Activated CD8-positive, alpha-beta memory T cell treated with anti-CD3 and anti-CD28 coated beads, Interleukin-2, amount 10 ng/mL, durations not matched to agents 7 days and 5 days (primary cell): ENCODE data around the gene CCDC34. TPM values are rescaled to one million over a fixed set of nuclear protein-coding genes. Genes with fewer than 3 reads are reported as not detected.
A peak's percentile ranks its signal among the peaks of the same experiment; 100 is the strongest.

Experiments
- ATAC-seq: fragments of 150-1000 bp; cut with Tn5 transposase; one replicate; pipeline ENCODE4 v1.10.0; 2021; ENCODE audit warnings: moderate library complexity
- CTCF ChIA-PET: fragments of 350-600 bp; sonication (Branson Sonifier 250); formaldehyde crosslinking; loops from one replicate; lab custom pipeline; 2021; ENCODE audit warnings: antibody characterized with exemption; lab: Charles Lee
- DNase-seq: peaks from one replicate; pipeline ENCODE4 v3.0.0-alpha.2; 2020
- H3K27ac Mint-ChIP-seq: one replicate; pipeline ENCODE4 v1.8.0; 2021; ENCODE audit warnings: mild to moderate bottlenecking, mixed read lengths
- H3K27me3 Mint-ChIP-seq: one replicate; pipeline ENCODE4 v1.8.0; 2021; ENCODE audit warnings: mixed read lengths
- H3K36me3 Mint-ChIP-seq: one replicate; pipeline ENCODE4 v1.8.0; 2021; ENCODE audit warnings: mild to moderate bottlenecking, mixed read lengths
- H3K4me1 Mint-ChIP-seq: one replicate; pipeline ENCODE4 v1.8.0; 2021; ENCODE audit warnings: mixed read lengths
- H3K4me3 Mint-ChIP-seq: one replicate; pipeline ENCODE4 v1.8.0; 2021; ENCODE audit warnings: mild to moderate bottlenecking, moderate library complexity, mixed read lengths
- H3K9me3 Mint-ChIP-seq: one replicate; pipeline ENCODE4 v1.8.0; 2022; ENCODE audit warnings: low read depth, mixed read lengths
- total RNA-seq, 2 experiments: library from RNA; stranded (reverse); gene quantifications; one replicate each; pipeline ENCODE4 v1.2.3, GENCODE V29; 2021

CCDC34 gene
- total RNA-seq, 2 experiments from 2014 or later: 17.8 to 19.2 TPM

GRCh38 chr11:27315836-27316235 is 47.2 kb downstream of the CCDC34 start:
- H3K4me3 Mint-ChIP-seq: no peak overlapping the region
- CTCF ChIA-PET: interaction anchor here (1.6 kb wide), 1 partner anchor 17 kb away, joined by 5 read pairs; no protein-coding TSS in a partner anchor
- peaks cover 15% of the 10 kb centered on the region for H3K27me3 Mint-ChIP-seq
- no peaks in the 10 kb centered on the region for H3K36me3 Mint-ChIP-seq
- H3K9me3 Mint-ChIP-seq: no peaks in the 10 kb centered on the region
- ATAC-seq: no peak
- H3K4me1 Mint-ChIP-seq: peaks cover 9% of the 10 kb centered on the region
- H3K27ac Mint-ChIP-seq: no peak overlapping the region
- DNase-seq: no peak

GRCh38 chr11:27313157-27313821 is 49.7 kb downstream of the CCDC34 start:
- peaks cover 18% of the 10 kb centered on the region for H3K27me3 Mint-ChIP-seq
- H3K9me3 Mint-ChIP-seq: no peaks in the 10 kb centered on the region
- DNase-seq: no peak
- CTCF ChIA-PET: no interaction called here
- no peak overlapping the region for H3K4me3 Mint-ChIP-seq
- H3K27ac Mint-ChIP-seq: no peak overlapping the region
- H3K4me1 Mint-ChIP-seq: no peaks in the 10 kb centered on the region
- no peak for ATAC-seq
- H3K36me3 Mint-ChIP-seq: no peaks in the 10 kb centered on the region

GRCh38 chr11:27312110-27312509 is 50.9 kb downstream of the CCDC34 start:
- ATAC-seq (no peak), DNase-seq (no peak)
- peaks cover 16% of the 10 kb centered on the region for H3K27me3 Mint-ChIP-seq
- H3K4me3 Mint-ChIP-seq: no peak overlapping the region
- H3K36me3 Mint-ChIP-seq: no peaks in the 10 kb centered on the region
- no peak overlapping the region for H3K27ac Mint-ChIP-seq
- CTCF ChIA-PET: no interaction called here
- no peaks in the 10 kb centered on the region for H3K4me1 Mint-ChIP-seq
- no peaks in the 10 kb centered on the region for H3K9me3 Mint-ChIP-seq

GRCh38 chr11:27310707-27311106 is 52.3 kb downstream of the CCDC34 start:
- no peaks in the 10 kb centered on the region for H3K4me1 Mint-ChIP-seq
- peaks cover 3% of the 10 kb centered on the region for H3K36me3 Mint-ChIP-seq
- H3K9me3 Mint-ChIP-seq: no peaks in the 10 kb centered on the region
- peaks cover 14% of the 10 kb centered on the region for H3K27me3 Mint-ChIP-seq
- ATAC-seq (no peak), DNase-seq (no peak)
- CTCF ChIA-PET: no interaction called here
- no peak overlapping the region for H3K27ac Mint-ChIP-seq
- no peak overlapping the region for H3K4me3 Mint-ChIP-seq

GRCh38 chr11:27310182-27310581 is 52.8 kb downstream of the CCDC34 start:
- no peak for ATAC-seq
- Mint-ChIP-seq H3K4me1 (no peaks in the 10 kb centered on the region), H3K9me3 (no peaks in the 10 kb centered on the region), H3K4me3 (no peak overlapping the region), H3K36me3 (peaks cover 3% of the 10 kb centered on the region), H3K27ac (no peak overlapping the region), H3K27me3 (peaks cover 14% of the 10 kb centered on the region)
- CTCF ChIA-PET: no interaction called here
- DNase-seq: no peak

- Mint-ChIP-seq H3K27ac (no peak overlapping the region), H3K4me1 (no peaks in the 10 kb centered on the region), H3K9me3 (no peaks in the 10 kb centered on the region), H3K4me3 (no peak overlapping the region), H3K27me3 (peaks cover 8% of the 10 kb centered on the region), H3K36me3 (peaks cover 3% of the 10 kb centered on the region)
- no peak for ATAC-seq
- CTCF ChIA-PET: no interaction called here
- no peak for DNase-seq
Observed at GRCh38 chr11:27309046-27309445, 54.0 kb downstream of the CCDC34 start.

- no peak for ATAC-seq
- Mint-ChIP-seq H3K27ac (no peak overlapping the region), H3K36me3 (peaks cover 3% of the 10 kb centered on the region), H3K9me3 (no peaks in the 10 kb centered on the region), H3K4me1 (no peaks in the 10 kb centered on the region), H3K27me3 (peaks cover 11% of the 10 kb centered on the region), H3K4me3 (no peak overlapping the region)
- DNase-seq: no peak
- CTCF ChIA-PET: no interaction called here
Observed at GRCh38 chr11:27307232-27307631, 55.8 kb downstream of the CCDC34 start.

GRCh38 chr11:27305751-27306150 is 57.3 kb downstream of the CCDC34 start:
- DNase-seq (no peak), ATAC-seq (no peak)
- H3K4me3 Mint-ChIP-seq: no peak overlapping the region
- no peaks in the 10 kb centered on the region for H3K9me3 Mint-ChIP-seq
- peaks cover 5% of the 10 kb centered on the region for H3K27me3 Mint-ChIP-seq
- peaks cover 3% of the 10 kb centered on the region for H3K36me3 Mint-ChIP-seq
- no peak overlapping the region for H3K27ac Mint-ChIP-seq
- H3K4me1 Mint-ChIP-seq: peaks cover 3% of the 10 kb centered on the region
- CTCF ChIA-PET: interaction anchor here (0.9 kb wide), 1 partner anchor 23 kb away, joined by 3 read pairs; no protein-coding TSS in a partner anchor

- Mint-ChIP-seq H3K4me1 (peaks cover 3% of the 10 kb centered on the region), H3K9me3 (no peaks in the 10 kb centered on the region), H3K27me3 (peaks cover 3% of the 10 kb centered on the region), H3K4me3 (no peak overlapping the region), H3K36me3 (peaks cover 3% of the 10 kb centered on the region), H3K27ac (no peak overlapping the region)
- CTCF ChIA-PET: no interaction called here
- ATAC-seq: no peak
- DNase-seq: no peak
Observed at GRCh38 chr11:27304514-27304913, 58.5 kb downstream of the CCDC34 start.

GRCh38 chr11:27303903-27304302 is 59.1 kb downstream of the CCDC34 start:
- Mint-ChIP-seq H3K27ac (no peak overlapping the region), H3K9me3 (no peaks in the 10 kb centered on the region), H3K36me3 (peaks cover 3% of the 10 kb centered on the region), H3K4me1 (peaks cover 3% of the 10 kb centered on the region), H3K4me3 (no peak overlapping the region), H3K27me3 (peaks cover 3% of the 10 kb centered on the region)
- CTCF ChIA-PET: no interaction called here
- DNase-seq: no peak
- ATAC-seq: no peak

GRCh38 chr11:27300974-27301373 is 62.0 kb downstream of the CCDC34 start:
- peaks cover 11% of the 10 kb centered on the region for H3K27me3 Mint-ChIP-seq
- CTCF ChIA-PET: no interaction called here
- no peak for ATAC-seq

GRCh38 chr11:27297616-27298015 is 65.4 kb downstream of the CCDC34 start:
- H3K27ac Mint-ChIP-seq: no peak overlapping the region
- H3K4me1 Mint-ChIP-seq: peaks cover 3% of the 10 kb centered on the region
- ATAC-seq: no peak
- no peak for DNase-seq
- H3K9me3 Mint-ChIP-seq: no peaks in the 10 kb centered on the region
- peaks cover 13% of the 10 kb centered on the region for H3K27me3 Mint-ChIP-seq
- no peaks in the 10 kb centered on the region for H3K36me3 Mint-ChIP-seq
- no peak overlapping the region for H3K4me3 Mint-ChIP-seq
- CTCF ChIA-PET: interaction anchor here (2.1 kb wide), 1 partner anchor 18 kb away, joined by 5 read pairs; no protein-coding TSS in a partner anchor

More at GRCh38 chr11:27300974-27301373, 62.0 kb downstream of the CCDC34 start:
- no peaks in the 10 kb centered on the region for H3K36me3 Mint-ChIP-seq
- no peak for DNase-seq
- H3K4me1 Mint-ChIP-seq: peaks cover 3% of the 10 kb centered on the region
- no peaks in the 10 kb centered on the region for H3K9me3 Mint-ChIP-seq
- no peak overlapping the region for H3K27ac Mint-ChIP-seq
- no peak overlapping the region for H3K4me3 Mint-ChIP-seq

GRCh38 chr11:27296497-27296896 is 66.5 kb downstream of the CCDC34 start:
- ATAC-seq (peak; percentile 39), DNase-seq (no peak)
- peaks cover 5% of the 10 kb centered on the region for H3K9me3 Mint-ChIP-seq
- no peak overlapping the region for H3K4me3 Mint-ChIP-seq
- peaks cover 13% of the 10 kb centered on the region for H3K27me3 Mint-ChIP-seq
- no peak overlapping the region for H3K27ac Mint-ChIP-seq
- CTCF ChIA-PET: interaction anchor here (1.0 to 1.4 kb wide), 4 partner anchors 14 to 189 kb away, joined by 4 to 9 read pairs (median 4); no protein-coding TSS in a partner anchor
- H3K4me1 Mint-ChIP-seq: peaks cover 3% of the 10 kb centered on the region
- H3K36me3 Mint-ChIP-seq: peaks cover 2% of the 10 kb centered on the region

GRCh38 chr11:27295928-27296327 is 67.1 kb downstream of the CCDC34 start:
- ATAC-seq: no peak
- Mint-ChIP-seq H3K27ac (no peak overlapping the region), H3K4me3 (no peak overlapping the region), H3K9me3 (peaks cover 10% of the 10 kb centered on the region), H3K27me3 (peaks cover 13% of the 10 kb centered on the region), H3K36me3 (peaks cover 2% of the 10 kb centered on the region), H3K4me1 (no peaks in the 10 kb centered on the region)
- DNase-seq: no peak
- CTCF ChIA-PET: interaction anchor here (1.0 to 1.4 kb wide), 4 partner anchors 13 to 190 kb away, joined by 4 to 9 read pairs (median 4); no protein-coding TSS in a partner anchor
